NCI-H2171 (cell line): ENCODE results near the gene CSTPP1.
"Not testable (repeated sequence)": the region's sequence is repeated elsewhere in the genome, so short reads cannot be mapped to it uniquely, and the experiment has no call there.

Experiments
- DNase-seq: peaks from one replicate; lab custom pipeline; 2025; lab: John Stamatoyannopoulos, UW

The CSTPP1 gene

DNA sequence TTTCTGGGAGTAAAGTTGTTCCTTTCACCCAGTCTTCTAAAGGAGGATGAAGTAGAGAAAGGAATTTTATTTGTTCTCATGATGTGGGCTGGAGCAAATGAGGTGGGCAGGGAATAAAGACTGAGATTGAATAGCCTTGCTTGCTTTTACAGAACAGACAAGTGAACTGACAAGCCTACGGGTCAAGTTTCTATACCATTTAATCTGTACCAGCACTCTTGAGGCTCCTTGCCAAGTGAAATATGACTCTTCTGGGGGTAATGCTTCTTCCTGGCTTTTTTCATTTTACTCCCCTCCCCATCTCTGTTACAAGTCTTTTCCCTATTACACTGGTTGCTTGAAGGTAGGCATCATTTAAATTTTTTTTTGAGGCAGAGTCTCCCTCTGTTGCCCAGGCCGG is 54.8 kb downstream of the CSTPP1 start:
- no peak for DNase-seq

- DNase-seq = not testable (repeated sequence)
These were observed 55.8 kb downstream of the CSTPP1 start for GRCh38 chr11:46992386-46992785.

GRCh38 chr11:46997796-46998195 is 61.2 kb downstream of the CSTPP1 start:
- DNase-seq = not testable (repeated sequence)

DNA sequence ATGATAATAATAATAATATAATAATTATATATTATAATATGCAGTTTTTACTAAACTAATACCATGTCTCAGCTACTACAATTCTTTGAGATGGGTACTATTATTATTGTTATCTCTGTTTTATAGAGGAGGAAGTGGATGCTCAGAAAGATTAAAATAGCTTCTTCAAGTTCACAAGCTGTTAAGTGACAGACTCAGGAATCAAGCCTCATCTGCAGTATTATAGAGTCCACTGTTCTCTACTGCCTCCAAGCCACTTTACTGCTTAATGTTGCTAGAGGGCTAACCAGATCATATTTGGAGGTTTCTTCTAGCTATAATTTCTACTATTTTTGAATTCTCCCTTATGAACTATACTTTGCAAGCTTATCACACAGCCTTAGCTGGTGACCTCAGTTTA is 62.7 kb downstream of the CSTPP1 start:
- DNase-seq = no peak

- no peak for DNase-seq
These were observed 63.5 kb downstream of the CSTPP1 start for GRCh38 chr11:47000033-47000432.

- DNase-seq = no peak
These were observed 65.2 kb downstream of the CSTPP1 start for GRCh38 chr11:47001781-47002181.

DNA sequence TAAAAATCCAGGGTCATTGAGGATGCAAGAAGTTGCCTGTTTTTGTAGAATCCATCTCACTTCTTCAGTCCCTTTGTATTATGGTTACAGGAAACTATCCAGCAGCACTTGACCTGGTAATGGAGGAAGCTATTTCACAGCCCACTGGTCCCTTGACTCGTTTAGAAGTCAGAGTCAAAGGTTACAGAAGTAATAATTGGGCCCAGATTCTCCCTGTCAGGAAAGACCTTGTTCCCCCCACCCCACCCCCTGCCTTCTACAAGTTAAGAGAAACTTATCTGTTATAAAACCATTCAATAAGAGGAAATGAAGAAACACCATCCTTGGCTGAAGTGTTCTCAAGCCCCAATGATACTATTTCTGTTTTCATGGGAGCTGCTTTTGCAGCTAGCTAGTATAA is 65.8 kb downstream of the CSTPP1 start:
- DNase-seq = no peak

GRCh38 chr11:47003180-47003877 is 66.8 kb downstream of the CSTPP1 start:
- DNase-seq = no peak

- DNase-seq = no peak
These were observed 68.1 kb downstream of the CSTPP1 start for GRCh38 chr11:47004595-47005033.

DNA sequence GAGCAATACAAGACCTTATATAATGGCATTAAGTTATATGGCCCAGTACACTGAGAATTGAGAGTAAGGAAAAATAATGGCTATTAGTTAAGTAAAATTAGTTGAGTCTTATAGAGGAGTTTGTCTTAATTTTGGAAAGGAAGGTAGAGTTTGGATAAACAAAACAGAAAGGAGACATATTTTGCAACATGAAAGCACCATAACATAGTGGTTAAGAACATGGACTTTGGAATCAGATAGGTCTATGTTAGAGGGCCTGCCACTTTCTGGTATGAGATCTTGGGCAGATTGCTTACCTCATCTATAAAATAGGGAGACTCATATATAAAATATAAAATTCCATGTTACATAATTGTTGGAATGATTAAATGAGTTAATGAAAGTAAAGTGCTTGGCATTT is 68.9 kb downstream of the CSTPP1 start:
- DNase-seq = no peak

DNA sequence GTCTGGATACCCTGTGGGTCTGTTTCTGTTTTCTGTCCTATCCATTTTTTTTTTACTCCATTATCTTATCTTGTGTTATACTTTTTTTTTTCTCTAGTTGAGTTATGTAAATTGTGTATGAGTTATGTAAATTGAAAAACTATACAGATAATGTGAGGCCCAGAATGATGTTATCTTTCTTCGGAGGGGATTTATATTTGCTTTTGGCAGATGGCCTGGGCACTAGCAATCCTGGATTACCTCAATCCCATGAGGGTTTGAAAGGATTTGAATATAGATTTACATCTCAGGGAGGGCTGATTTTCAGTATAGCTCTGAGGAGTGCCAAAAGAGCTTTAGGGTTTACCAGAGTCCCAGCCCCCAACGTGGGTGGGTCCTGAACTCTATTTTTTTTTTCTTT is 71.0 kb downstream of the CSTPP1 start:
- peak; percentile 36 for DNase-seq

GRCh38 chr11:47010179-47010578 is 73.6 kb downstream of the CSTPP1 start:
- no peak for DNase-seq

DNA sequence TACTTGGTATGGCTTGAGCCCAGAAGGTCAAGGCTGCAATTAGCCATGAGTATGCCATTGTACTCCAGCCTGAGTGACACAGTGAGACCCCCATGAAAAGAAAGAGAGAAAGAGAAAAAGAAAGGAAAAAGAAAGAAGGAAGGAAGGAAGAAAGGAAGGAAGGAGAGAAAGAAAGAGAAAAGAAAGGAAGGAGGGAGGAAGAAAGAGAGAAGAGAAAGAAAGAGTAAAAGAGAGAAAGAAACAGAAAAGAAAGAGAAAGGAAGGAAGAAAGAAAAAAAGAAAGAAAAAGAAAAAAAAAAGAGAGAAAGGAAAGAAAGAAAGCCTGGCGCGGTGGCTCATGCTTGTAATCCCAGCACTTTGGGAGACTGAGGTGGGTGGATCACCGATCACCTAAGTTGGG is 77.5 kb downstream of the CSTPP1 start:
- DNase-seq = no peak

DNA sequence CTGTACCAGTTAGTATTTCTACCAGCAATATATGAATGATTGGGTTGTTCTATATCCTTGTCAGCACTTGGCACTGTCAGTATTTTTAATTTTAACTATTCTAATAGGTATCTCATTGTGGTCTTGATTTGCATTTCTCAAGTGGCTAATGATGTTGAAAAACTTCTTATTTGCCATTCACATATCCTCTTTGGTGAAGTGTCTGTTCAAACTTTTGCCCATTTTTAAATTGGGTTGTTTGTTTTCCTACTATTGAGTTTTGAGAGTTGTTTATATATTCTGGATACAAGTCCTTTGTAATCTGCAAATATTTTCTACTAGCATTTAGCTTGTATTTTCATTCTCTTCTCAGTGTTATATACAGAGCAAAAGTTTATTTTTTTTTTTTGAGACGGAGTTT is 82.1 kb downstream of the CSTPP1 start:
- DNase-seq = no peak

- DNase-seq = no peak
These were observed 84.4 kb downstream of the CSTPP1 start for GRCh38 chr11:47020793-47021526.

DNA sequence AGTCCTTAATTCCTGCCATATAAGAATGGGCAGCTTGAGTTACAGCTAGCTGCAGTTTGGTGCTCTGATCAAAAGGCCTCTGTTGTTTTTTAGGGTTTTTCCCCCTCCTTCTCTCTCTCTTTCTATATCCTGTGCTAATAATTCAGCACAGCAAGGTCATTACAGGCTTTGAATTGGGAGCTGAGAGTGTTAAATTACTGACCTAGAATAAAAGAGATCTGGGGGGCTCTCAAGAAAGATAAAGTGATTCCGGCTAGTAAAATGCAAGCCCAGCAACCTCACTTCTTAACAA is 84.9 kb downstream of the CSTPP1 start:
- DNase-seq = no peak

DNA sequence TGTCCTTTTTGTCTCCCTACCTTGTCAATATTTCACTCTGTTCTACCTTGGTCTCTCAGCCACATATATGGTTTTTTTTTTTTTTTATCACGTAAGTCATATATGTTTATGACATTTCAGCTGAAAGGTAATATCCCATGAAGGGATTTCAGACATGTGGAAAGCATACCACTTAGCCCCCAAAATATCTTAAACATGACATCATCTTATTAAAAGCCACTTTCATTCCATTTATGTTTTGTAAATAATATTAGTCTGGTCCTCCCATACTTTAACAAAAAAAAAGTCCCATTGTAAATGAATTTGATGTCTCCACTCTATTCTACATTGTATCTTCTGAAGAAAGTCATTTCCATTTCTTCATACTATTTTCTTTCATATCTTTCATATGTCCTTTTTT is 85.4 kb downstream of the CSTPP1 start:
- no peak for DNase-seq

DNA sequence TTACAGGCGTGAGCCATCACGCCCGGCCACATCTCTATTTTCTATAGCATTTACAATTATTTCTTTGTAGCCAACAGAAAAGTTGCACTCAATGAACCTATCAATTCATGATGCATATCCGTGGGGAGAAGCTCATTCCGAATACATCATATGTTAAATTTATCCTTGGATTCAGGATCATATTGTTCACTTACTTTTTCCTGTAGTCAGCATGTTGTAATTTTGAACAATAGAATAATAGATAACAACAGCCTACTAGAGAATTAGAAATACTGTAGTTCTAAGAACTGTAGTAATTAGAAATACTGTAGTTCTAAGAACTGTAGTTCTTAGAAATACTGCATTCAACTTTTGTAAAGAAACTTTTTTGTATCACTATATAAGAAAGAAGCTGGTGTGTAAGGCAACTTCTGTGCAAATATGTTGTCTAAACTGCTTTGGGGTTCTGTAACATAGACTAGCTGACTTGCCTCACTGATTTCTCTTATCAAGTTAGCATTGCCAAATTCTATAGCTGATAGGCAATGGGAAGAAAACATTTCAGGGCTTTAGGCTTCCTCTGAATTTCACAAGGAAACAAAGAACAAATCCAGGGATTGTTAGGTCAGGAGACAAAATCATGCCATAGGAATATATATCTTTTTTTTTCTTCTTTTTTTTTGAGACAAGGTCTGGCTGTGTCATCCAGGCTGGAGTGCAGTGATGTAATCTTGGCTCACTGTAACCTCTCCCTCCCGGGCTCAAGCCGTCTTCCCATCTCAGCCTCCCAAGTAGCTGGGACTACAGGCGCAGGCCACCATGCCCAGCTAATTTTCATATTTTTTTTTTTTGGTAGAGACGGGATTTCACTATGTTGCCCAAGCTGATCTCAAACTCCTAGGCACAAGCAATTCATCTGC is 91.9 kb downstream of the CSTPP1 start:
- no peak for DNase-seq

GRCh38 chr11:47033439-47033838 is 96.9 kb downstream of the CSTPP1 start:
- DNase-seq = no peak

DNA sequence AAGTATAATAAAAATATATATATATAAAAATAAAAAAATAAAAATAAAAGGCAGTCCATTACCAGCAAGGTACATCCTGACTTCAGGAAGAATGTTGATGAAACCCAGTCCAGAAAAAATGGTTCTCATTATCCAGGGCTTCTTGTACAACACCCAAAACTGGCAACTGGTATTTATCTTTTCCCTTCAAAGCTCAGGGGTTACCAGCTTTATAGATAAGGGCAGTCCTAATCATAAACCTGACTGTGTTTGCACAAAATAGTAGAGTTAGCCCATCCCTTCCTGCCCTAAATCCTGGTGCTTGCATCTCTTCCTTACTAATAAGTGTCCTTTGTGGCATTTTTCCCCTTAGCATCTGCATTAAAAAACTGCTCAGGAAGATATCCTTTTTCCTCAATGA is 97.5 kb downstream of the CSTPP1 start:
- DNase-seq = no peak

GRCh38 chr11:47035108-47035507 is 98.5 kb downstream of the CSTPP1 start:
- no peak for DNase-seq

DNA sequence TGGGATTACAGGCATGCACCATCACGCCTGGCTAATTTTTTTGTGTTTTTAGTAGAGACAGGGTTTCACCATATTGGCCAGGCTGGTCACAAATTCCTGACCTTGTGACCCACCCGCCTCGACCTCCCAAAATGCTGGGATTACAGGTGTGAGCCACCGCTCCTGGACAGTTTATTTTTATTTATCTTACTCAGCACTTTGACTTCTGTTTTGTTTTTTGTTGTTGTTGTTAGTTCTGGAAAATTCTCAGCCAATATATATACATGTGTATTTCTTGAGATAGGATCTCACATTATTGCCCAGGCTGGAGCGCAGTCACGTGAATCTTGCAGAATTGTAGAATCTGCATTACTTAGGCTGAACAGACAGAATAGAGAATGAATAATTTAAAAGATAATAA is 107.6 kb downstream of the CSTPP1 start:
- no peak for DNase-seq

- no peak for DNase-seq
These were observed 111.4 kb downstream of the CSTPP1 start for GRCh38 chr11:47047972-47048371.
